ENCODE measurements around the gene HOXB3.
A peak's percentile ranks its signal among the peaks of the same experiment; 100 is the strongest.

Gene HOXB3

DNA sequence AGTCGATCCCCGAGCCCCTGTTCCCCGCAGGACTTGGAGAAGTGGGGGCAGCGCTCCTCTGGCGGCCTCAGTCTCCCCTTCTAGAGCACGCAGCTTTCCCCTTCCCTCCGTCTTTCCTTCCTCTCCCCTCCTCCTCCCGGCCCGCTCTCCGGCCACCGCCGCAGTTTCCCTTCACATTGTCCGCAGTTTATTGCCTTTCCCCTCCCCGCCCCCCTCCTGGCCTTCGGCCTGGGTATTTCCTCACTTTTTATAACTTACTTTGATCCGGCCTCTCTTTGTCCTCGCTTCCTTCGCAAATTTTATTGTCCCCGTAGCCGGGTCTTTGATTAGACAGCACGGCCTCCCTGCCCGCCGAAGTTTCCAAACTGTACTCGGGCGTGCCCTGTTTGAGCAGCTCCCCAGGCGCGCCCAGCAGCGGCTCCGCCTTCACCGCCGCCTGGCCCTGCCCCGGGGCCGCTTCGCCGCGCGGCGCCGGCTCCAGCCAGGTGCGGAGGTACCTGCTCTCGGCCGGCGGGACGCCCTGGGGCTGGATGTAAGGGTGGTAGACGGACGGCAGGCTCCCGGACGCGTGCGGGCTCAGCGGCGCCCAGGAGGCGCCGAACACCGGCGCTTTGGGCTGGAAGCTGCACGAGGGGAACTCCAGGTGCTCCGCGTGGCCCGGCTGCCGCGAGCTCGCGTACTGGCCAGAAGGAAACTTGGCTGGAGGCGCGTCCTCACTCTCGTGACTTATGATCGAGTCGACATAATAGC lies 35.6 kb upstream of the HOXB3 start:
- DNase-seq (ENCODE audit: low read depth in 2 of 2), result no peak

GRCh38 chr17:48624544-48625494 lies 34.8 kb upstream of the HOXB3 start:
- no peak for DNase-seq (ENCODE audit: low read depth in 2 of 2)

GRCh38 chr17:48624118-48624517 lies 34.1 kb upstream of the HOXB3 start:
- no peak for DNase-seq (ENCODE audit: low read depth in 2 of 2)

DNA sequence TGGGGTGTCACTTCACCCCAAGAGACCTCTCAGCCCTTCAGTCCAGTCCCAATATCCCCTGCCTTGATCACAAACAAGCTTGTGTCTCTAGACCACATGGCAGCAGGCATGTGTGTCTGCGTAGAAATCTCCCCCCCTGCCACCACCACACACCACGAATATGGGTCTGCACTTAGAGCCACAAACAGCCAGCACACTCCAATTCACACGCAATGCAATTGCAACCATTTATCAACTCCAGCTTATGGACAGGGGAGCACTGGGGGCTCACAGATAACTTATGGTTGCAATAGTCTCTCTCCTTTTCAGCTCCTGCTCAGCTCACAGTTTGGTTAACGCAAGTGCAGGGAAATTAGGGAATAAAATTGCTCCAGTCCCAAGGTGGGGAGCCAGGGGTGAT lies 33.5 kb upstream of the HOXB3 start:
- no peak for DNase-seq (ENCODE audit: low read depth in 2 of 2)

- no peak for DNase-seq (ENCODE audit: low read depth in 2 of 2)
These were observed 32.8 kb upstream of the HOXB3 start for GRCh38 chr17:48622857-48623256.

- no peak for DNase-seq (ENCODE audit: low read depth in 2 of 2)
These were observed 31.7 kb upstream of the HOXB3 start for GRCh38 chr17:48621410-48622392.

GRCh38 chr17:48620461-48621139 lies 30.6 kb upstream of the HOXB3 start:
- no peak for DNase-seq (ENCODE audit: low read depth in 2 of 2)

DNA sequence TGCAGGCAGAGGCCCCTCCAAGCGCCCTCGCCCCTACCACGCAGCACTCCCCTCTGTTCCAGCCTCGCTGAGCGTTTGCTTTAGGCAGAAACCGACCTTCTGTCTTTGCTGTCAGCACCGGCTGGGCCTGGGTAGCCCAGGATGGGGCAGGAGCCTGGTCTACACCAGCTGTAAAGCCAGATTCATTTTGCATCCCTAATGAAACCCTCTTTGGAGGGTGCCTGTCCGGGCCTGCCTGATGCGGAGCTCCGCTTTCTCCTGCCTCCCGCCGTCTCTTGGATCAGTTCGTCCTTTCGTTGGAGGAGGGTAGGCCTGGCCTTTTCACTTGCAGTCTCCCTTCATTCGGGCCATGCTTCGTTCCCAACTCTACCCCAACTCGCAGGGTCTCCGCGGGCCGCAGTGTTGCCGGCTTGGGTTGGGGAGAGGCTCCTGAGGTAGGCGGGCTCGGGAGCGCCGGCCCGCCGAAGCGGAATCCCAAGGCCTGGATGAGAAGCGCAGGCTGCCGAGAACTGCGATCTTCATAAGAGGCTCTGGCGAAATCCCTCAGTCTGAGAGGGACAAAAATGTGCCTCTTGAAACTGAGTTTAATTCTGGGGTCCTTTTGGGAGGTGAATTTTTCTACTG lies 29.9 kb upstream of the HOXB3 start:
- no peak for DNase-seq (ENCODE audit: low read depth in 2 of 2)

DNA sequence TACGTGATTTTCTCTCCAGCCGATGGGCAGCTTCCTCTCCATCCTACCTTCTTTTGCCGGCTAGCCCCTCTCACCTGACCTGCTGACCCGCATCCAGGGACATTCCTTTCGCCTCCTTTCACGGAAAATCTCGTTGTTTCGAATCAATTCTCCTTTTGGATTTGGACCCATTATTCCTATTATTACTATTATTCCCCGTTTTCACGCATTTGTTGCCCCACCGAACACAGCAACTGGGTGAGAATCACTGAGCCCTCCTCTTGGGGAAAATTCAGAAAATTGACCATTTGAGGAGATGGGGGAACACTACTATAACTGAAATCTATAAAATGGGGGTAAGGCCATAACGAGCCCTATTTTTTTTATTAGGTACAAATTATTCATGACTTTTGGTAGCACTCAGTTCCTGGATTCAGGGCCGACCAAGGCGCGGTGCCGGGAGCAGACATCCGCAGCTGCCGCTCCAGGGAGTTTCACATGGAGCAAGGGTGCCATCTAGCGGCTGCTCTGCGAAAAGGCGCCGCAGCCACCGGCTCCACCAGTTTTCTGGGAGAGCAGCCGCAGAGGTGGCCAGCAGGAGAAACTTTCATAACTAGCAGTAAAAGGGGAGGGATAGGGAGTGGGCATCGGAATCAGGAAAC lies 28.3 kb upstream of the HOXB3 start:
- DNase-seq (ENCODE audit: low read depth in 2 of 2), result peak; percentile 62 to 73

DNA sequence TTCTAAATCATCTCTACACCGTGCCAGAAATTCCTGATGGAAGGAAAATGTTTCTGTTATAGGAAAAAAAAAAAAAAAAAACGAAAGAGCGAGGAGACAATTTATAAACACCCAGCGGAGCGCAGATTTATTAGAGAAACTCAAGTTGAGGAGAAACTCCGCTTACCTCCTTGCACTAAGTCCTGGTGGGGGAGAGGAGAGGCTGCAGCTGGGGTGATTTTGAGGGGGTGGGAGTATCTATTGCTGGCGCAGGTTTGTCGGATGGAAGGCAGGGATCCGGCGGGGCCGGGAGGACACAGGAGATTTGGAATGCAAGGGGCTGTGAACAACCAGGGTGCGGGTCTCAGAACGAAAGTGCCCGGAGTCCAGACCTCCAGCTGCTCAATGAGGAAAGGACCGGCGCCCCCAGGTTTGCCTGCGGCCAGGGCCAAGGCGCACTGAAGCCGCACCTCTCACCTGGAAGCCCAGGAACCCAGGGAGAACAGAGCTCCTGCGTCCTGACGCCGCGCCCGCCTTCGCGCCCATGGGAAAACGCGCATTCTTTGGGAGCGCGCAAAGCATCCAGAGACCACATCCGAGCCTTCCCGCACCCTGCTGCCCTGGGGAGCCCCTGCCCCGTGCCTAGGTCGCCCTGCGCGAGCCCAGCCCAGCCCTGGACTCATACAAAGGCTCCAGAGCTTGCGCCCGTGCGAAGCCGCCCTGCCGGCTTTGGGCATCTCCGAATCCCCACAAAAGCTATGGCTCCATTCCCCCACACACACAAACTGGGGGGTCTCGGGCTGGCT lies 27.6 kb upstream of the HOXB3 start:
- no peak for DNase-seq (ENCODE audit: low read depth in 2 of 2)

DNA sequence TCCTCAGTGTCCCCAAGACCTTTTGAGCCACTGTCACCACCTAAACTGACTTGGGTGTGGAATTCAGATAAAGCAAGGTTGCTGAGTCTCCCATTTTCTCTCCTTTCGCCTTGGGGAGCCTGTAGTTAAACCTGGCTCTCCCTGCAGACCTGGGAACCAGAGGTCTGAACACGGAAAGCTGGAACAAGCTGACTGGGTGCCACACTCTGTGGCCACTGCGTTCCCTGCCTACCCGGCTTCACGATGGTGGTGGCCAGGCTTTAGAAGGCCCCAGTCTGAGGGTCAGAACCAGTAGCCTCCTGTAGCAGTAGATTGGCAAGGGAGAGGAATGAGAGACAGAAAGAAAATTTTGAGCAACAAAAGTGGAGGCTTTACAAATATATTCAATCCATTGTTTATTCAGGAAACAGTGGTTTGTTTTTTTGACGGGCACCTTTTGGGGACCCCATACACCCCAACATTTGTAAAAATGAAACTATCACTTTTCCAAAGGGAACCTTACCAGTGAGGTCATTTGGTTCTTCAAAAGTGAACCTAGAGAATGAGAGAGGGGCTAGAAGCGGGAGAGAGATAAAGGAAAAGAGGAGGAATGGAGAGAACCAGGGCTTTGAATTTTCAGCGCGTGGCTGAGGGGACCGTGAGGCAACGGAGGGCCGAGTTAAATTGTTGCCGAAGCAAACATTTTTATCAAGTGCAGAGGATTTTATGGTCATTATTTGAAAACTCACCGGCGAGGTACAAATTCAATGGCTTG lies 26.9 kb upstream of the HOXB3 start:
- DNase-seq (ENCODE audit: low read depth in 2 of 2), result no peak

DNA sequence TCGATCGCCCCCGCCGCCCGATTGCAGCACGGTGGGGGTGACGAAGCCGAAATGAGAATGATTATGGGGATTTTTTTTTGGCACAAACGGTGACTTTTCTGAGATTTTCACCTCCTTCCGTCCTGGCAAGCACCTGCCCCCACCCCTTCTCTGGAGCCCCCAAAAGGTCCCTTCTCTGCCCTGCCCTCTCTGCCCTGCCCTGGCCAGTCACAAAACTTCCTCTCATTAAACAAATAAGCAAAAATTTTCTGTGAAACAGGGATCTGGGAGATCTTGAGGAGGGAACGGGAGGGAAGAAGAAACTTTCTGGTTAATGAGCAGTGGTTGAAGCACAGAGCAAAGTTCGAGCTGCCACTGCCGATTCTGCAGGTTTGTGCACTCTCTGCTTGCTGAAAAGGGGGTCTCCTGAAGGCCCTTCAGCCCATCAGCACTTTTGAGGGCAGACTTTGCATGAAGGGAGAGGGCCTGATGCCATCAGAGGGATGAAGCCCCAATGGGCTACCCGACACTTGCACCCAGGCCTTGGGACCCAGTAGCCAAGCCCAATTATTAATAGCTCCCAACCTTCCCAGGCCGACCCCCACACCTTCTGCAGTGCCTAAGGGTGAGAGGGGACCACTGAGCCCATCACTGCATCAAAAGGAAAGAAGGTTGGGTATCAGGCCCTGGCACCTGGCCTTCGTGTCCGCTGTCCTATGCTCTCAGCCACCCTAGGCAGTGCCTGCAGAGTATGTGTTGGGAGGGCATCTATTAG lies 26.1 kb upstream of the HOXB3 start:
- DNase-seq (ENCODE audit: low read depth in 2 of 2), result no peak

DNA sequence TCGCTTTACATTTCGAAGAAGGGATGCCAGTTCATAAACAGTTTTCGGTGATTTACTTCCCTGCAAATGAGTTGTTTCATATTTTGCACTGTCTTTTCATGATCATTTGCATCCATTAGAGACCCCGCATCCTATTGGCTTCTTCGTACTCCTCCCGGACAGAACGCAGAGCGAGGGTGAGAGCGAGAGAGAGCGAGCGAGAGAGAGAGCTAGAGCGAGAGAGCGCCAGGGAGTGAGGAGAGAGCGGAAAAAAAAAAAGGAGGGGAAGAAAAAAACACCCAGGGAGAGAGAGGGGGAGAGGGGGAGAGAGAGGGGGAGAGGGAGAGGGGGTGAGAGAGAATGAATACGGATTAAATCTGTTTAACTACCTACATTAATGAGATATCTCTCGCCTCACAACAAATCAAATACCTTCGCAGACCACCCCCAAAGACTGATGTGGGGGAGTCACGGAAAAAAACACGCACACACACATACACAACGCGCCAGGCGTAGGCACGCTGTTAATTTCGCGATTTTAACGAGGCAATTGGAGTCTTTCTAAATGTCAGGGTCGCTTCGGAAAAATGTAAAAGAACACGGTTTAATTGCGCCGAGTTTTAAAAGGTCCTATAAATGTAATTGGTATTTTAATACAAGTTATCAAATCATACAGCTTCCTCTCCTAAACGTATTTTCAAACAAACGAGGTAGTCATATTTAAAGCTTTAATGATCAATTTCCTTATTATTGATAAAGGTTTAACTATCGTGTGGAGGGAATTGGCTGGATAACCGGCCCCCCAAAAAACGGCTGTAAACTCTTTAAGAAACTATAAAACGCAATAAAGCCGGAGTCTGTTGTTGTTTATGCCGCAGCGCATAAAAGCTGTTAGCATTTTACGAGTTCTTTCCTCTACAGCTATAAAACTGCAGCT lies 25.3 kb upstream of the HOXB3 start, which contains the start of gene HOXB8:
Gene HOXB8, minus strand, starts transcription at position 246 of the 916 bp plus-strand sequence. CDS start 588 bp downstream, outside the sequence.
- no peak for DNase-seq (ENCODE audit: low read depth in 2 of 2)

DNA sequence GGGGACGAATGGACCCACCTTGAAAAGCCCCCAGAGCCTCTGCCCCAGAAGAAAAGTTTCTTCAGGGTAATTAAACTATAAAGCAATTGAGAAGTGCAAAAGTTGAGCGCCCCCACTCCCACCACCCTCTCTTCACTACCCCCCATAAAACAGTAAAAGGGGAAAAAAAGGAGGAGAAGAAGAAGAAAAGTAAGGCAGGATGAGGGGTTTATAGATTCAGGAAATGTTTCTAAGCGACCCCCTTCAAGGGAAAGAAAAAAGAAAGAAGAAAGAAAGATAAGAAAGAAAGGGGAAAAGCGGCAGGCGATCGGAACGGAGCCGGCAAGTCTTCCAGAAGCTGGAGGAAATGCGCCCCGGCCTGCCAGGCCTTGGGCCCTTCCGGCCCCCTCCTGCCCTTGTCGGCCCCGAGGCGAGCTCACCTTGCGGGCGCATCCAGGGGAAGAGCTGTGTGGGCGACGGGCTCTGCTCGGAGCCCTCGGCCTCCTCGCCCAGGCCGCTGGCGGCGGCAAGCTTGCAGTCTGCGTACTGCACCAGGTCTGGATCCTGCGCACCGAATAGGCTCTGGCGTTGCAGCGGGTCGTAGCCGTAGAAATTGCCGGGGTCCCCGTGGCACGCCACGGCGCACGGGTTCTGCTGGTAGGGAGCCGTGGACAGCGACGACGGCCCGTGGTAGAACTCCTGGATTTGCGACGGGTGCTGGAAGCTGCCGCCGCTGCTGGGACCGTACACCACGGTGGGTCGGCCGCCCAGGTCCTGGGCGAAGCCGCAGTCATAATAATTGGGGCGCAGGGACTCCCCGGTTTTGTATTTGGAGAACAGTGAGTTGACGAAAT lies 24.0 kb upstream of the HOXB3 start:
- no peak for DNase-seq (ENCODE audit: low read depth in 2 of 2)

DNA sequence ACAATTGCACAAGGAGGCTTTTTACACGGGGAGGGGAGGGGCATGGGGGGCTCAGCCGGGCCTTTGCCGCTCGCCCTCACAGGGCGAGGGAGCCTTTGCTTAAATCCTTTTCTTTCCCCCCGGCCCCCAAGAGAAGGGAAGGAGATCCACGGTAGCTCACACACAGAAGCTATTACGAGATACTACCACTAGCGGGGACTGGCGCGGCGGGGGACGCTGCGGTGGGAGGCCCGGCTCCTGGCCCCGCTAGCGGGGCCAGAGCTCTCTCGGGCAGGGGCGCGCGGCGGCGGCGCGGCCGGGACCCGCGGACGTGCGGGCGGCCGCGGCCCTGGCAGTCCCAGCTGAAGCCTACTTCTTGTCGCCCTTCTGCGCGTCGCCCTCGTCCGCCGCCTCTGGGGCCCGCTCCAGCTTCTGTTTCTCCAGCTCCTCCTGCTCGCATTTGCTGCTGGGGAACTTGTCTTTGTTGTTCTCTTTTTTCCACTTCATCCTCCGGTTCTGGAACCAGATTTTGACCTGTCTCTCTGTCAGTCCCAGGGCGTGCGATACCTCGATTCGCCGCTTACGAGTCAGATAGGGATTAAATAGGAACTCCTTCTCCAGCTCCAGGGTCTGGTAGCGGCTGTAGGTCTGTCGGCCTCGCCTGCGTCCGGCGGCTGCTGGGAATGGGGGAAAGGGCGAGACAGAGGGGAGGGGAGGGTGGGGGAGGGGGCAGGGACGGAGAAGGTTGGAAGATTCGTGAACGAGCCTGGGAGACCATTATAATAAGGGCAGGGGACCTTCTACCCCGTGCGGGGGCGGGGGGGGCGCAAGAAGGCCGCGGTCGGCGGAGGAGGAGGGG lies 23.0 kb upstream of the HOXB3 start:
- no peak for DNase-seq (ENCODE audit: low read depth in 2 of 2)
